ENCODE results near the gene UST.

Gene UST

GRCh38 chr6:149041953-149042352 is 295.1 kb downstream of the UST start:
- DNase-seq (ENCODE audit: low read depth): no peak

- DNase-seq (ENCODE audit: low read depth): no peak
These were observed 296.8 kb downstream of the UST start for GRCh38 chr6:149043476-149044130.

DNA sequence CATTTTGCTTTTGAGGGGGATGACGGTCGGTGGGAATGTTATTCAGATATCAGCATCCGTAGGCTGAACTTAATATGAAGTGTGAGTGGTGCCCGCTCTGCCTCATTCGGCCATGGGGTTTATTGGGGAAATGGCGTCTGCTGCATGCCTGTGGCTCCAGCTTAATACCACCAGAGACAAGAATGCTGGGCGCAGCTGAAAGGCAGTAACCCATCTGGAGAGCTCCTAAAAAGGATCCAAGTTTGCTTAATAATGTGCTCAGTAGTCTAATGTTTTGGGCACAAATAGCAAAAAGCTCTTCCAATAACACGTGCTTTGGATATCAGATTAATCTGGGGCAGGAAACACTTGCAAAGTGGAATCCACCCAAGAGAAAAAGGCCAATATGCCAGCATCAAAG is 297.7 kb downstream of the UST start:
- DNase-seq (ENCODE audit: low read depth): no peak

GRCh38 chr6:149045404-149045803 is 298.6 kb downstream of the UST start:
- DNase-seq (ENCODE audit: low read depth): no peak

GRCh38 chr6:149046164-149046821 is 299.5 kb downstream of the UST start:
- DNase-seq (ENCODE audit: low read depth): no peak

DNA sequence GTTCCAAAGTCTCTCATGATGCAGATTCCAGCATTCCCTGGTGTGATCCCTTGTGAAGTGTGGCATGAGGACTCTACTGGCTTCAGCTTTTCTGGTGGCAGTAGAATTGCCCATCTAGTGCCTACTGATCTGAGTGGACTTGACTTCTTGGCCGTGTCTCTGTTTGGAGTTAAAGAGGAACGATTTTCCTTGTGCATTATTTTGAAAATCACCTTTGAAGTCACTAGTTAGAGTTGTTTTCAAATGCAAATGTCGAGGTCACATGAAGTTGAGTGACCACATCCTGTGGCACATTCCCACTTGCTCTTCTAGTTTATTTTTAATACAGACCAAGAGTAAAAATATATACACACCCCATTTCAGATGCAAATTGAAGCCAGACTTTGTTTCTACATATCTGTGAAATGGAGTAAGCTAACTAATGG is 300.0 kb downstream of the UST start:
- no peak for DNase-seq (ENCODE audit: low read depth)

- no peak for DNase-seq (ENCODE audit: low read depth)
These were observed 302.4 kb downstream of the UST start for GRCh38 chr6:149049230-149049629.

DNA sequence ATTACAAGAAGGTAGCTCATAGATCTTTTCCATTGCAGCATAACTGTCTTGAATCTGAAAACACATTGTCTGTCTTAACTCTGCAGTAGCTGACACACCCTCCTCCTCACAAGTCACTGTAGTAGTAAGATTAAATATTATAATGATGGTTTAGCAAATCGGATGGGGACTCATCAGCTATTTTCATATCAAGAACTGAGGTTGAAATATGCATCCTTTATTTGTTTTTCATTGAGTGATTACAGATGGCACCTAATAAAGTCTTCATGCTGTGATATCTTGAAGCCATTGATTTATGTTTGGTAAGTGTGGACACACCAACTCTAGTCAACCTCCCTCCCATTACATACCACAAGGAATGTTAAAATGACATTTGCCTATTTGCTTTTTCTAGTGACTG is 303.3 kb downstream of the UST start:
- DNase-seq (ENCODE audit: low read depth): no peak

DNA sequence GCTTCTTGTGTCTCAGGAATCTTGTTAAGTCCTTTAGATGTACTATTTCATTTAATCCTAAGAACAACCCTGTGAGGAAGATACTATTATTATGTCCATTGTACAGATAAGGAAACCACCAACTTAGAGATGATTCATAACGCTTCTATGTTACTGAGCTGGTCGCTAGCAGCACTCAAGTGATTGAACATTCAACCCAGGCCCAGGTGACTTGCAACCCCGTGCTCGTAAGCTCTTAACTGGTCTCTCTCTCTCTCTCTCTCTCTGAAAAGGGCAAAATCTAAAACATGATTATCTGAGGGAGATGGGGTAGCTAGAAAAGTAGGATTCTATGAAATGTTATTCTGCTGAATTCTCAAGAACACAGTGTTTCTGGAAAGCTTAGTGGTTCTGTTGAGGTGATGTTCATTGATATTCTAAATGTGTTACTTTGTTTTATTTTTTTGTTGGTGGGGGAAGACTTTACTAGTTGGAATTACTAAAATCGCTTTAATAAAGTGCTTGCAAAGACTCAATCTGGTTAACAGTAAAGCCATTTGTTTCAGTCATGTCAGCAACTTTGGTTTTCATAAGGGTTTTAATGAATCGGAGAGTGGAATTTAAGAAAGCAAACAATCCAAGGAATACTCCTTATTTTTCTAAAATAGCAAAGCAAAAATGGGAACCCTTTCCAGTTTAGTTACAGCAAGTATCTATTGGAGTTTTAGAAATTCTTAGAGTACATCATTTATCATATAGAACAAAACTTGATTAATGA is 305.7 kb downstream of the UST start:
- DNase-seq (ENCODE audit: low read depth): no peak

- DNase-seq (ENCODE audit: low read depth): no peak
These were observed 307.2 kb downstream of the UST start for GRCh38 chr6:149053848-149054558.

DNA sequence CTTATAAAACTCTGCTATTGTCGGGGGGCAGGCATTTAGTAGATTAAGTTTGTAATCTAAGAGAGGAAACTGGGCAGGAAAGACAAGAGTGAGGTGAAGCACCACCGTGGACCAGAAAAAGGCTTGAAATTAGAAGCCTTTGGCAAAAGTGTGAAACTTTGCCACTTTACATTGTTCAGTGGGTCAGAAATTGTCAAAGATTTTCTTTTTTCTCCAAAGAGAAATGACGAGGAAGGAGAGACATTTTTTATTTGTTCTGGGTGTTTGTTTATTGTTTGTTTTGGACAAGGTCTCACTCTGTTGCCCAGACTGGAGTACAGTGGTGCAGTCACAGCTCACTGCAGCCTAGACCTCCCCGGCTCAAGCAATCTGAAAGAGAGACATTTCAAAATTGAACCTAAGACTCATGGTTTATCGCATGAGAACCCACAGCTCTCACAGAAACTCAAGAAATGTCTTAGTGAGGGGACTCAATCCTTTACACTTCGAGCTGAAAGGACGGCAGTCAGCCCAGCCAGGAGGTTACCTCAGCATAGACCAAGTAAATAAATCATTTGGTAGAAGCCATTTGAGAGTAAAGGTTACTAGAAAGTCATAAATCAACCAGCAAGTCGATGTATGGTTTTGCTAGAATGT is 307.8 kb downstream of the UST start:
- DNase-seq (ENCODE audit: low read depth): no peak

GRCh38 chr6:149055195-149055899 is 308.5 kb downstream of the UST start:
- DNase-seq (ENCODE audit: low read depth): peak; percentile 22

DNA sequence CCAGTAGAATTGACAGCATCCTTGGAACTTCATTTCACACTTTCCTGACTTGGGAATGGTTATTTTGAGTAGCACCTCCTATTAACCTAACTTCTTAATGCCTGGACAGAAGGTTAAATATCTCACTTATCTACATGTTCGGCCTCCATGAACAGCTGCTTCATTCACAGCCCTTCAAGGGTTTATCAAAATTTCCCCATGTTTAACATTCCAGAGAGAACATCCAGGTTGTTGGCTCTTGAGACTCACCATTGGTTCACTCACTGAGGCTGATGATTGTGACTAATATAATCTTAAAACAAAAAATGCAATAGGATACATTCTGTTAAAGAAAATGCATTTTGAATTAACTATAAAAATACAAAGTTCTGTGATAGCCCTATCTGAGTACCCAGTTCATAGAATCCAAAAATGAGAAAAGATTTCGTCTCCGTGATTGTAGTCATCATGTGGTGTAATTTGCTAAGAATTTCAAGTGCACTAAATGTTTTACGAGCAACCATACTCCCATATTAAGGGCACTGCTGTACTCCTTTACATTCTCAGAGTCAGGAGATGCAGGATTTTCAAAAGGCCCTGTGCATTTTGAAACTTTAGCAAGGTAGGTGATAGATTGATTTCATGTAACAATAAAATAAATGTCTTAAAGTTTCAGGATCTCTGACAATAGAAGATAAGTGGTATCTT is 310.1 kb downstream of the UST start:
- DNase-seq (ENCODE audit: low read depth): no peak

DNA sequence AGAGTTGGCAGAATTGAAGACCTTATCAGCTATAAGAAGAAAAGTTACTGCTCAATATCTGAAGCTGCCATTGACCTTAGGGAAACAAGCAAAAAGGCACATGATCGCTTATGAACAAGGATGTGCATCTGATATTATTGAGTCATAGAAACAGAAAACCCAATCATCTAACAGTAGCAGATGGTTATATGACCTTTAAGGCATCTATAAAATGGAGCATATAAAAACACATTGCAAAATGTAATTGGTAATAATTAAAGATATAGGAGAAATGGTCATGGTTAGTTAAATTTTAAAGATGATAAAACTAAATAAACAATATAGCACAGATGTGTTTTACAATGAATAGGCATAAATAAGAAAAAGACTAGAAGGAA is 310.6 kb downstream of the UST start:
- DNase-seq (ENCODE audit: low read depth): no peak

DNA sequence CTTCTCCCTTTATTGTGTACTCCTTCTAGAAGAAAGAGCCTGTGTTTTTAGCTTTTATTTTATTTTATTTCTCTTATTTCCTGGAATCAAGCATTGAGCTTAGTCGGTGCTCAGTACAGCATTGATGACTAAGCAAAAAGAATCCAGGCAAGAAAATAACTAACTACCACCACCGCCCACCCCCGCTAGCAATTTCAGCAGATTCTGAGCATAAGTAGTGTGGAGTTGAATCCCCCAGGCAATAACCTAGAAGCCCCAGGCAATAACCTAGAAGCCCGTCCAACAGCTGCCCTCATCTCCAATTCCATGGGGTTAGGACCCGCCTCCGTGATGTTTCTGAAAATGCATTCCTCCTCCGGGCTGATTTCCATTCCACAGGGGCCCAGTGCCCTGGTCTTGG is 312.7 kb downstream of the UST start:
- no peak for DNase-seq (ENCODE audit: low read depth)

DNA sequence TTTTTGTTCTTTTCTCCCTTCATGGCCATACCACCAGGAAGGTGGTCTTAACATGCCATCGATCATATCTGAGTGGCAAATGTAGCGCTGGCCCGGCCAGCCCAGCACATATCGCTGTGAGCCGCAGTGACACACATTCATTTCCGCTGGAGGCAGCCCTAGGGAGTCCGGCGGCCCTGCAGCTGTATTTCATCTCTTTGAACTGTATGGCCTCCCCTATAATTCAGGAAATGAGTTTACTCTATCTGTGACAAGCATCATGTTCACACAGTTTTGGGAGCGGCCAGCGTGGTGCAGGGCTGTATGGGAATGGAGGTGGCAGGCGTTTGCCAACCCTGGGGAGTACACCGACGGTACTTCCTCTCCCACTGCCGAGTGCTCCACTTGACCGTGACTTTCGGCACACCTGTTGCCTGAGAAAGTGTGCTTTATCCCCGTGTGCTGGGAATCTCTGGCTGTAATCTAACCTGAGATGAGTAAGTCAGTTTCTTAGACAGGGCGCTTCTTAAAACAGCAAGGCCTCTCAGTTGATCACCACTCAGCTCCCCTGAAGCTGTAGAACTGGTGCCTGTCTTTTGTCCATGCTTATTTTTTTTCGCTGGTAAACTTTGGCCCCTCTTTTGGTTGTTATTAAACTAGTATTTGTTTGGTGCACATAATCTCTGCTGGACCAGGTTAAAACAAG is 313.6 kb downstream of the UST start:
- DNase-seq (ENCODE audit: low read depth): no peak

- no peak for DNase-seq (ENCODE audit: low read depth)
These were observed 314.3 kb downstream of the UST start for GRCh38 chr6:149060985-149061760.

DNA sequence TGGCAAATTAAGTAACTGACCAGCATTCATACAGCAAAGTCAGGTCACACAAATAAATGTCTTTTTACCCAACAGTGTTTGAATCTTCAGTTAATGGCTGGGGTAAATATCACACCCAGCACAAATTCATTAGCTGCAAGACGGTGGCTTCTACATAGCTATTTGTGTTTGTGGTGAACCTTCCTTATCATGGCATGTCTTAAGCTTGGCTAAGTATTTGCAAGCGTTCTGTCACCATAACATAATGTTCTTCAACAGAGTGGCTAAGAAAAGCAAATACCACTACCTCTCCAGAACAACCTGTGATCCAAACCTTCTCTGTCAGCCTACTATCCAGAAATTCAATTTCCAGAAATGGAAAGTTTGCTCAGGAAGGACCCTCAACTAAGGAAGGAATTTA is 315.1 kb downstream of the UST start:
- DNase-seq (ENCODE audit: low read depth): no peak

DNA sequence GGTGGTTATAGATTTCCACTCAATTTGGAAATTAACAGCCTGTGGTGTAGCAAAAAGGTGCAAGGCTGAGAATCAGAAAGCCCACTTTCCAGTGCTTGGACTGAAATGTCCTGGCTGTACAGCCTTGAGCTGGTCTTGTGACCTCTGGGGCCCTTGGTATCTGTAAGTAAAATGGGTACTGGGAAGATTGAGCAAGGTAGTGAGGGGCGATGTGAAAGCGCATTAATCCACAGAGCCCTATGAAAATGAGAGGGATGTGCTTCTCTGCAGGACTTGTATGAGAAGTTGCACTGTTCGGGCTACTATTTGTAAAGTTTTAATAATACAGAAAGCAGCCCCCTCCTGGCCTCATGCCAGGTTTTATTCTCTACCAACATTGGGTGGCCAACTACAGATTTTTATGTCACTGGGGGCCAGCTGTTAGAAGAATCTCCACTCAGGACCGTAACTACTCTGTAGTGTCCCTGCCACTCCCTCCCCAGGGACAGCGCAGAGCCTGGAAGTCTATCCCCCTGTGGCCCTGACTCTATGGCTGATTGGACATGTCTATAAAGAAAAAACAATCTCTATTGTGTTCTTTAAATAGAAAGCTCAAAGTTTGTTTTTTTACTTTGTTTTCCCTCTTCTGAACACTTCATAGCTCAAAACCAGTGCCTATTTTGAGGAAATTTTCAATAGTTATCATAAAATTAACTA is 316.0 kb downstream of the UST start:
- no peak for DNase-seq (ENCODE audit: low read depth)
